ENCODE results near the gene NUBP1. TPM values are rescaled to one million over a fixed set of nuclear protein-coding genes. Genes with fewer than 3 reads are reported as not detected.

The NUBP1 gene
- total RNA-seq, 1 donor: 17.2 TPM

- TF ChIP-seq, protein P1, sequence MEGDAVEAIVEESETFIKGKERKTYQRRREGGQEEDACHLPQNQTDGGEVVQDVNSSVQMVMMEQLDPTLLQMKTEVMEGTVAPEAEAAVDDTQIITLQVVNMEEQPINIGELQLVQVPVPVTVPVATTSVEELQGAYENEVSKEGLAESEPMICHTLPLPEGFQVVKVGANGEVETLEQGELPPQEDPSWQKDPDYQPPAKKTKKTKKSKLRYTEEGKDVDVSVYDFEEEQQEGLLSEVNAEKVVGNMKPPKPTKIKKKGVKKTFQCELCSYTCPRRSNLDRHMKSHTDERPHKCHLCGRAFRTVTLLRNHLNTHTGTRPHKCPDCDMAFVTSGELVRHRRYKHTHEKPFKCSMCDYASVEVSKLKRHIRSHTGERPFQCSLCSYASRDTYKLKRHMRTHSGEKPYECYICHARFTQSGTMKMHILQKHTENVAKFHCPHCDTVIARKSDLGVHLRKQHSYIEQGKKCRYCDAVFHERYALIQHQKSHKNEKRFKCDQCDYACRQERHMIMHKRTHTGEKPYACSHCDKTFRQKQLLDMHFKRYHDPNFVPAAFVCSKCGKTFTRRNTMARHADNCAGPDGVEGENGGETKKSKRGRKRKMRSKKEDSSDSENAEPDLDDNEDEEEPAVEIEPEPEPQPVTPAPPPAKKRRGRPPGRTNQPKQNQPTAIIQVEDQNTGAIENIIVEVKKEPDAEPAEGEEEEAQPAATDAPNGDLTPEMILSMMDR (IDR thresholded peaks at IDR 0.05; ENCODE audit: insufficient read depth, low read length): no peak
- H3K4me3 ChIP-seq (ENCODE audit: low read depth, low read length): no peak overlapping the region
These were observed 7.2 kb downstream of the NUBP1 start for GRCh38 chr16:10750793-10751192.

GRCh38 chr16:10751291-10751697 is 7.7 kb downstream of the NUBP1 start:
- TF ChIP-seq, protein P1 (IDR thresholded peaks at IDR 0.05; ENCODE audit: insufficient read depth, low read length): no peak
- DNase-seq (ENCODE audit: low read depth): no peak
- no peak overlapping the region for H3K4me3 ChIP-seq (ENCODE audit: low read depth, low read length)

More at GRCh38 chr16:10750793-10751192, 7.2 kb downstream of the NUBP1 start:
- no peak for DNase-seq (ENCODE audit: low read depth)

GRCh38 chr16:10752843-10753523 is 9.3 kb downstream of the NUBP1 start:
- no peak overlapping the region for H3K4me3 ChIP-seq (ENCODE audit: low read depth, low read length)
- no peak for DNase-seq (ENCODE audit: low read depth)
- TF ChIP-seq, protein P1 (IDR thresholded peaks at IDR 0.05; ENCODE audit: insufficient read depth, low read length): no peak

- TF ChIP-seq, protein P1 (IDR thresholded peaks at IDR 0.05; ENCODE audit: insufficient read depth, low read length): no peak
- no peak overlapping the region for H3K4me3 ChIP-seq (ENCODE audit: low read depth, low read length)
- no peak for DNase-seq (ENCODE audit: low read depth)
These were observed 10.0 kb downstream of the NUBP1 start for GRCh38 chr16:10753670-10754069.

- TF ChIP-seq, protein P1 (IDR thresholded peaks at IDR 0.05; ENCODE audit: insufficient read depth, low read length): no peak
- DNase-seq (ENCODE audit: low read depth): peak; percentile 39
These were observed 11.3 kb downstream of the NUBP1 start for GRCh38 chr16:10754941-10755340.

GRCh38 chr16:10756574-10756973 is 12.9 kb downstream of the NUBP1 start:
- DNase-seq (ENCODE audit: low read depth): peak; percentile 22
- no peak overlapping the region for H3K4me3 ChIP-seq (ENCODE audit: low read depth, low read length)
- TF ChIP-seq, protein P1 (IDR thresholded peaks at IDR 0.05; ENCODE audit: insufficient read depth, low read length): no peak

More at GRCh38 chr16:10754941-10755340, 11.3 kb downstream of the NUBP1 start:
- no peak overlapping the region for H3K4me3 ChIP-seq (ENCODE audit: low read depth, low read length)

DNA sequence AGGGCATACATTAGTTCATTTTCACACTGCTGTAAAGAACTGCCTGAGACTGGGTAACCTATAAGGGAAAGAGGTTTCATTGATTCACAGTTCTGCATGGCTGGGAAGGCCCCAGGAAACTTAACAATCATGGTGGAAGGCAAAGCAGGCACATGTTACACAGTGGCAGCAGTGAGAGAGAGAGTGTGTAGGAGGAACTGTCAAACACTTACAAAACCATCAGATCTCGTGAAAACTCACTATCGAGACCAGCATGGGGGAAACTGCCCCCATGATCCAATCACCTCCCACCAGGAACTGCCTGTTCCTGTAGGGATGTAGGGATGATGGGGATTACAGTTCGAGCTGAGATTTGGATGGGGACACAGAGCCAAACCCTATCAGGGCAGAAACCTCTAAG is 17.2 kb downstream of the NUBP1 start:
- DNase-seq (ENCODE audit: low read depth): no peak
- TF ChIP-seq, protein P1 (IDR thresholded peaks at IDR 0.05; ENCODE audit: insufficient read depth, low read length): no peak
- no peak overlapping the region for H3K4me3 ChIP-seq (ENCODE audit: low read depth, low read length)

Measured in fibroblast of the aortic adventitia (primary cell).